SK-N-SH (cell line): ENCODE data around the gene PSAP. TPM values are rescaled to one million over a fixed set of nuclear protein-coding genes. Genes with fewer than 3 reads are reported as not detected.

Source experiments
- CTCF ChIA-PET: fragments of 300-600, 350-600 bp; formaldehyde crosslinking; extraction: SDS; loops from one replicate; lab custom pipeline; 2021; lab: Yijun Ruan, JAX
- POLR2A ChIA-PET: fragments of 350-600 bp; sonication (Branson Sonifier 250); formaldehyde crosslinking; extraction: SDS; loops from one replicate; lab custom pipeline; 2020; ENCODE audit warnings: antibody characterized with exemption, inconsistent platforms; lab: Yijun Ruan, JAX
- DNase-seq: peaks from one replicate; pipeline ENCODE4 v3.0.0; 2012
- H2AFZ ChIP-seq: fragments of 200-600 bp; sonication (generic); 2 replicates; pipeline ENCODE4 v1.8.1; 2016; ENCODE audit warnings: antibody characterized with exemption, mild to moderate bottlenecking, low read depth
- H3F3A ChIP-seq: fragments of 200-600 bp; sonication (generic); replicated peaks from 2 replicates; pipeline ENCODE3; 2016; ENCODE audit warnings: antibody characterized with exemption, mild to moderate bottlenecking; ENCODE audit not compliant: insufficient read depth
- H3K27ac ChIP-seq, 2 experiments: fragments of 200-500 bp in 1 of 2; fragments of 200-600 bp in 1 of 2; sonication (Bioruptor generic) in 1 of 2; sonication (generic), shearing (Covaris generic) in 1 of 2; 2 replicates each; pipeline versions ENCODE4 v1.5.1 to v1.6.1; 2014 to 2016; ENCODE audit warnings: low read depth in 2 of 2, inconsistent platforms in 1 of 2, low read length in 1 of 2, mild to moderate bottlenecking in 1 of 2, mixed read lengths in 1 of 2
- H3K27me3 ChIP-seq: fragments of 200-600 bp; sonication (generic), shearing (Covaris generic); 2 replicates; pipeline ENCODE4 v1.6.1; 2016; ENCODE audit warnings: mixed run types; ENCODE audit not compliant: insufficient read depth
- H3K36me3 ChIP-seq, 2 experiments: fragments of 200-500 bp in 1 of 2; fragments of 200-600 bp in 1 of 2; sonication (Bioruptor generic) in 1 of 2; sonication (generic) in 1 of 2; replicated peaks in 1 of 2; 2 replicates each; pipeline versions ENCODE3 to v1.5.1; 2014 to 2016; ENCODE audit warnings: low read length in 1 of 2, mild to moderate bottlenecking in 1 of 2; ENCODE audit not compliant: insufficient read depth in 2 of 2, control insufficient read depth in 1 of 2
- H3K4me1 ChIP-seq, 2 experiments: fragments of 200-500 bp in 1 of 2; fragments of 200-600 bp in 1 of 2; sonication (Bioruptor generic) in 1 of 2; sonication (generic), shearing (Covaris generic) in 1 of 2; 2 replicates each; pipeline versions ENCODE4 v1.5.1 to v1.6.1; 2014 to 2016; ENCODE audit warnings: low read depth in 1 of 2, low read length in 1 of 2, mixed run types in 1 of 2; ENCODE audit not compliant: insufficient read depth in 2 of 2, control insufficient read depth in 1 of 2
- H3K4me2 ChIP-seq: fragments of 200-600 bp; sonication (generic), shearing (Covaris generic); 2 replicates; pipeline ENCODE4 v1.6.1; 2017; ENCODE audit warnings: mixed run types
- H3K4me3 ChIP-seq, 2 experiments: fragments of 200-500 bp in 1 of 2; fragments of 200-600 bp in 1 of 2; sonication (Bioruptor generic) in 1 of 2; sonication (generic), shearing (Covaris generic) in 1 of 2; 2 replicates each; pipeline versions ENCODE4 v1.5.1 to v1.8.1; 2014 to 2016; ENCODE audit warnings: low read depth in 2 of 2, inconsistent platforms in 1 of 2, low read length in 1 of 2, mild to moderate bottlenecking in 1 of 2, mixed read lengths in 1 of 2, moderate library complexity in 1 of 2
- H3K79me2 ChIP-seq: fragments of 200-600 bp; sonication (generic); 2 replicates; pipeline ENCODE4 v1.8.1; 2017; ENCODE audit warnings: mild to moderate bottlenecking; ENCODE audit not compliant: insufficient read depth
- H3K9ac ChIP-seq: fragments of 200-600 bp; sonication (generic); 2 replicates; pipeline ENCODE4 v1.6.1; 2017; ENCODE audit warnings: mixed run types
- H3K9me2 ChIP-seq: fragments of 200-600 bp; sonication (generic); 2 replicates; pipeline ENCODE4 v1.6.1; 2017; ENCODE audit warnings: mixed run types
- H3K9me3 ChIP-seq: fragments of 200-600 bp; sonication (generic); 2 replicates; pipeline ENCODE4 v1.6.1; 2017; ENCODE audit warnings: mixed run types, mild to moderate bottlenecking, moderate library complexity
- H4K20me1 ChIP-seq: fragments of 200-600 bp; sonication (generic); 2 replicates; pipeline ENCODE4 v1.6.1; 2017; ENCODE audit warnings: mild to moderate bottlenecking, mixed run types; ENCODE audit not compliant: insufficient read depth
- ELF1 ChIP-seq: IDR thresholded peaks from 2 replicates; pipeline ENCODE4 v1.4.0; 2012
- EP300 ChIP-seq, 2 experiments: IDR thresholded peaks; 2 replicates each; pipeline versions ENCODE4 v1.4.0 to v1.6.1; 2012; ENCODE audit warnings: borderline replicate concordance in 1 of 2, low read depth in 1 of 2, low read length in 1 of 2
- FOSL2 ChIP-seq: IDR thresholded peaks from 2 replicates; pipeline ENCODE4 v1.4.0; 2012; ENCODE audit warnings: low read depth, mild to moderate bottlenecking, moderate library complexity, borderline replicate concordance
- FOXJ3 ChIP-seq: sonication (generic); formaldehyde crosslinking; IDR thresholded peaks from 2 replicates; pipeline ENCODE4 v1.5.1; 2020; ENCODE audit warnings: mild to moderate bottlenecking, missing genetic modification reagents
- RCOR1 ChIP-seq: fragments of 150-350 bp; IDR thresholded peaks from 2 replicates; pipeline ENCODE4 v1.6.1; 2017; ENCODE audit warnings: antibody characterized with exemption, low read length
- RFX5 ChIP-seq: IDR thresholded peaks from 2 replicates; pipeline ENCODE4 v1.6.1; 2012; ENCODE audit warnings: mild to moderate bottlenecking, improper control_type of control experiment, low read length
- RXRA ChIP-seq: IDR thresholded peaks from 2 replicates; pipeline ENCODE4 v1.4.0; 2012; ENCODE audit warnings: low read depth, mild to moderate bottlenecking, borderline replicate concordance
- TAF1 ChIP-seq: IDR thresholded peaks from 2 replicates; pipeline ENCODE4 v1.6.1; 2012; ENCODE audit warnings: low read depth, mild to moderate bottlenecking, low read length, moderate library complexity, borderline replicate concordance
- TEAD4 ChIP-seq: IDR thresholded peaks from 2 replicates; pipeline ENCODE4 v1.4.0; 2012; ENCODE audit warnings: mild to moderate bottlenecking, borderline replicate concordance; ENCODE audit not compliant: insufficient read depth
- WGBS: methylation state at CpG from one replicate; pipeline ENCODE4 v1.1.6; 2017; ENCODE audit warnings: low lambda C conversion rate; 5-methylcytosine and 5-hydroxymethylcytosine counted together
- polyA plus RNA-seq, 3 experiments: library from polyadenylated mRNA; depleted of rRNA; stranded (reverse); fragments of >200 nt; gene quantifications; 2 replicates each; pipeline ENCODE4 v1.2.3, GENCODE V29; 2012
- TF ChIP-seq, protein P1 (sequence below): fragments of 200-600 bp; sonication (generic); IDR thresholded peaks from 2 replicates; pipeline ENCODE4 v1.6.1; 2017; ENCODE audit warnings: antibody characterized with exemption, mild to moderate bottlenecking, moderate library complexity
- TF ChIP-seq, protein P2 (sequence below): IDR thresholded peaks from 2 replicates; pipeline ENCODE4; 2012
- TF ChIP-seq, protein P3 (sequence below): fragments of 150-350 bp; IDR thresholded peaks from 2 replicates; pipeline ENCODE4 v1.6.1; 2017; ENCODE audit warnings: antibody characterized with exemption, low read length, low read depth, borderline replicate concordance

The PSAP gene
- polyA plus RNA-seq, 1 of the 3 experiments (the other 2 are of a cell fraction) = 1,647 TPM

DNA sequence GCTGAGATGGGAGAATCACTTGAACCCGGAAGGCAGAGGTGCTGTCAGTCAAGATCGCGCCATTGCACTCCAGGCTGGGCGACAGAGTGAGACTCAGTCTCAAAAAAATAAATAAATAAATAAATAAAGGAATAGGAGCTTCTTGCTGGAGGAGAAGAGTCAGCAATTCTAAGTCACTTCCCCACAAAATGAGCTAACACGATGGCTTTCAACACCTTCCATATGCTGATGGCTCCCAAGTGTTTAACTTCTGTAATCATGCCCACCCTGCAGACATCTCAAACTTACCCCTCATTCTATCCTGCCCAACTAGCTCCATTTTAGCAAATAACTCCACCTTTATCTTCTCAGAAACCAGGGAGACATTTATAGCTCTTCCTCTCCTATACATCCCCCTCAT lies 21.2 kb downstream of the PSAP start:
- H3K36me3 ChIP-seq = peaks cover 65 to 70% of the 10 kb centered on the region in 2 experiments
- H3K9me3 ChIP-seq = no peaks in the 10 kb centered on the region
- H3K27me3 ChIP-seq = no peaks in the 10 kb centered on the region
- 98% methylated on average over 5 of the region's 5 CpGs for WGBS
- no peak for DNase-seq
- H3K79me2 ChIP-seq = peaks cover 37% of the 10 kb centered on the region
- H3K4me1 ChIP-seq = no peaks in the 10 kb centered on the region; a peak in 1 of 4 replicates
- H3K9ac ChIP-seq = no peak overlapping the region
- H4K20me1 ChIP-seq = peaks cover 37% of the 10 kb centered on the region
- POLR2A ChIA-PET = no interaction called here
- peaks cover 3% of the 10 kb centered on the region for H3F3A ChIP-seq
- no peak overlapping the region for H3K4me2 ChIP-seq
- TF ChIP-seq, protein P1, sequence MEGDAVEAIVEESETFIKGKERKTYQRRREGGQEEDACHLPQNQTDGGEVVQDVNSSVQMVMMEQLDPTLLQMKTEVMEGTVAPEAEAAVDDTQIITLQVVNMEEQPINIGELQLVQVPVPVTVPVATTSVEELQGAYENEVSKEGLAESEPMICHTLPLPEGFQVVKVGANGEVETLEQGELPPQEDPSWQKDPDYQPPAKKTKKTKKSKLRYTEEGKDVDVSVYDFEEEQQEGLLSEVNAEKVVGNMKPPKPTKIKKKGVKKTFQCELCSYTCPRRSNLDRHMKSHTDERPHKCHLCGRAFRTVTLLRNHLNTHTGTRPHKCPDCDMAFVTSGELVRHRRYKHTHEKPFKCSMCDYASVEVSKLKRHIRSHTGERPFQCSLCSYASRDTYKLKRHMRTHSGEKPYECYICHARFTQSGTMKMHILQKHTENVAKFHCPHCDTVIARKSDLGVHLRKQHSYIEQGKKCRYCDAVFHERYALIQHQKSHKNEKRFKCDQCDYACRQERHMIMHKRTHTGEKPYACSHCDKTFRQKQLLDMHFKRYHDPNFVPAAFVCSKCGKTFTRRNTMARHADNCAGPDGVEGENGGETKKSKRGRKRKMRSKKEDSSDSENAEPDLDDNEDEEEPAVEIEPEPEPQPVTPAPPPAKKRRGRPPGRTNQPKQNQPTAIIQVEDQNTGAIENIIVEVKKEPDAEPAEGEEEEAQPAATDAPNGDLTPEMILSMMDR = no peak
- TF ChIP-seq ELF1 (no peak), FOSL2 (no peak), EP300 (IDR thresholded peaks at IDR 0.05; ENCODE audit: borderline replicate concordance in 1 of 2, low read depth in 1 of 2, low read length in 1 of 2) (no peak), FOXJ3 (CRISPR knock-in tag) (no peak), RCOR1 (no peak), TAF1 (no peak), RFX5 (no peak)
- TF ChIP-seq, protein P2, sequence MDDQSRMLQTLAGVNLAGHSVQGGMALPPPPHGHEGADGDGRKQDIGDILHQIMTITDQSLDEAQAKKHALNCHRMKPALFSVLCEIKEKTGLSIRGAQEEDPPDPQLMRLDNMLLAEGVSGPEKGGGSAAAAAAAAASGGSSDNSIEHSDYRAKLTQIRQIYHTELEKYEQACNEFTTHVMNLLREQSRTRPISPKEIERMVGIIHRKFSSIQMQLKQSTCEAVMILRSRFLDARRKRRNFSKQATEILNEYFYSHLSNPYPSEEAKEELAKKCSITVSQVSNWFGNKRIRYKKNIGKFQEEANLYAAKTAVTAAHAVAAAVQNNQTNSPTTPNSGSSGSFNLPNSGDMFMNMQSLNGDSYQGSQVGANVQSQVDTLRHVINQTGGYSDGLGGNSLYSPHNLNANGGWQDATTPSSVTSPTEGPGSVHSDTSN = no peak
- TF ChIP-seq, protein P3, sequence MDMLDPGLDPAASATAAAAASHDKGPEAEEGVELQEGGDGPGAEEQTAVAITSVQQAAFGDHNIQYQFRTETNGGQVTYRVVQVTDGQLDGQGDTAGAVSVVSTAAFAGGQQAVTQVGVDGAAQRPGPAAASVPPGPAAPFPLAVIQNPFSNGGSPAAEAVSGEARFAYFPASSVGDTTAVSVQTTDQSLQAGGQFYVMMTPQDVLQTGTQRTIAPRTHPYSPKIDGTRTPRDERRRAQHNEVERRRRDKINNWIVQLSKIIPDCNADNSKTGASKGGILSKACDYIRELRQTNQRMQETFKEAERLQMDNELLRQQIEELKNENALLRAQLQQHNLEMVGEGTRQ = no peak
- H2AFZ ChIP-seq = no peak overlapping the region
- H3K9me2 ChIP-seq = no peaks in the 10 kb centered on the region
- CTCF ChIA-PET = interaction anchor here (0.6 to 3.0 kb wide), 7 partner anchors 10 to 221 kb away, joined by 3 to 21 read pairs (median 3); no protein-coding TSS in a partner anchor
- H3K27ac ChIP-seq = no peak overlapping the region
- no peak overlapping the region for H3K4me3 ChIP-seq

DNA sequence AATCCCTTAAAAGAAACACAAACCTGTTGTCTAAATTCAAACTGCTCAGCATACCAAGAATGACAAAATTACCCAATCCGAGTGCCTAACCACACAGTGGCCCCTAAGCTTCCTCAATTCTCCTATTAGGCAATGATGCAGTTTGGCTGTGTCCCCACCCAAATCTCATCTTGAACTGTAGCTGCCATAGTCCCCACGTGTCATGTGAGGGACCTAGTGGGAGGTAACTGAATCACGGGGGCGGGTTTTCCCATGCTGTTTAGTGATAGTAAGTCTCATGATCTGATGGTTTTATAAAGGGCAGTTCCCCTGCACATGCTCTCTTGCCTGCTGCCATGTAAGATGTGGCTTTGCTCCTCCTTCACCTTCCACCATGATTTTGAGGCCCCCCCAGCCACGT lies 21.9 kb downstream of the PSAP start:
- no peaks in the 10 kb centered on the region for H3K9me3 ChIP-seq
- WGBS = 90% methylated on average over 5 of the region's 5 CpGs
- no peak for TF ChIP-seq RXRA
- TF ChIP-seq TEAD4 = no peak
- TF ChIP-seq, protein P1 = no peak
- H3K4me3 ChIP-seq = no peak overlapping the region
- H3K9me2 ChIP-seq = no peaks in the 10 kb centered on the region
- H3F3A ChIP-seq = no peaks in the 10 kb centered on the region
- H3K9ac ChIP-seq = no peak overlapping the region
- no peaks in the 10 kb centered on the region; a peak in 1 of 4 replicates for H3K4me1 ChIP-seq
- ChIA-PET POLR2A (no interaction called here), CTCF (interaction anchor here (0.9 to 3.0 kb wide), 4 partner anchors 11 to 67 kb away, joined by 3 to 21 read pairs (median 4); no protein-coding TSS in a partner anchor)
- H4K20me1 ChIP-seq = peaks cover 30% of the 10 kb centered on the region
- H3K4me2 ChIP-seq = no peak overlapping the region
- H3K36me3 ChIP-seq = peaks cover 67 to 77% of the 10 kb centered on the region in 2 experiments
- H3K27ac ChIP-seq = no peak overlapping the region
- peaks cover 30% of the 10 kb centered on the region for H3K79me2 ChIP-seq
- no peak for DNase-seq
- H3K27me3 ChIP-seq = no peaks in the 10 kb centered on the region
- no peak overlapping the region for H2AFZ ChIP-seq
